ENCODE data around the gene KAT6B.
"Not testable (repeated sequence)": the region's sequence is repeated elsewhere in the genome, so short reads cannot be mapped to it uniquely, and the experiment has no call there.

KAT6B gene

DNA sequence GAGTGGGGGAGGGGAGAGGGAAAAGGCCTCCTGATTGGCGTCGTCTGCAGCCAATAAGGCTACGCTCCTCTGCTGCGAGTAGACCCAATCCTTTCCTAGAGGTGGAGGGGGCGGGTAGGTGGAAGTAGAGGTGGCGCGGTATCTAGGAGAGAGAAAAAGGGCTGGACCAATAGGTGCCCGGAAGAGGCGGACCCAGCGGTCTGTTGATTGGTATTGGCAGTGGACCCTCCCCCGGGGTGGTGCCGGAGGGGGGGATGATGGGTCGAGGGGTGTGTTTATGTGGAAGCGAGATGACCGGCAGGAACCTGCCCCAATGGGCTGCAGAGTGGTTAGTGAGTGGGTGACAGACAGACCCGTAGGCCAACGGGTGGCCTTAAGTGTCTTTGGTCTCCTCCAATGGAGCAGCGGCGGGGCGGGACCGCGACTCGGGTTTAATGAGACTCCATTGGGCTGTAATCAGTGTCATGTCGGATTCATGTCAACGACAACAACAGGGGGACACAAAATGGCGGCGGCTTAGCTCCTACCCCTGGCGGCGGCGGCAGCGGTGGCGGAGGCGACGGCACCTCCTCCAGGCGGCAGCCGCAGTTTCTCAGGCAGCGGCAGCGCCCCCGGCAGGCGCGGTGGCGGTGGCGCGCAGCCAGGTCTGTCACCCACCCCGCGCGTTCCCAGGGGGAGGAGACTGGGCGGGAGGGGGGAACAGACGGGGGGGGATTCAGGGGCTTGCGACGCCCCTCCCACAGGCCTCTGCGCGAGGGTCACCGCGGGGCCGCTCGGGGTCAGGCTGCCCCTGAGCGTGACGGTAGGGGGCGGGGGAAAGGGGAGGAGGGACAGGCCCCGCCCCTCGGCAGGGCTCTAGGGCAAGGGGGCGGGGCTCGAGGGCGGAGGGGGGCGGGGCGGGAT lies at the start of gene KAT6B:
KAT6B (plus strand) TSS at position 459 of the 903 bp plus-strand sequence. CDS start 16,258 bp downstream, outside the sequence.
- intact Hi-C loops (cut with DNase I), result loop anchor here (5.0 to 10.0 kb wide), 4 partner anchors 101 to 388 kb away; partner anchors contain the start of gene VDAC2
- DNase-seq, result peak; percentile 100

DNA sequence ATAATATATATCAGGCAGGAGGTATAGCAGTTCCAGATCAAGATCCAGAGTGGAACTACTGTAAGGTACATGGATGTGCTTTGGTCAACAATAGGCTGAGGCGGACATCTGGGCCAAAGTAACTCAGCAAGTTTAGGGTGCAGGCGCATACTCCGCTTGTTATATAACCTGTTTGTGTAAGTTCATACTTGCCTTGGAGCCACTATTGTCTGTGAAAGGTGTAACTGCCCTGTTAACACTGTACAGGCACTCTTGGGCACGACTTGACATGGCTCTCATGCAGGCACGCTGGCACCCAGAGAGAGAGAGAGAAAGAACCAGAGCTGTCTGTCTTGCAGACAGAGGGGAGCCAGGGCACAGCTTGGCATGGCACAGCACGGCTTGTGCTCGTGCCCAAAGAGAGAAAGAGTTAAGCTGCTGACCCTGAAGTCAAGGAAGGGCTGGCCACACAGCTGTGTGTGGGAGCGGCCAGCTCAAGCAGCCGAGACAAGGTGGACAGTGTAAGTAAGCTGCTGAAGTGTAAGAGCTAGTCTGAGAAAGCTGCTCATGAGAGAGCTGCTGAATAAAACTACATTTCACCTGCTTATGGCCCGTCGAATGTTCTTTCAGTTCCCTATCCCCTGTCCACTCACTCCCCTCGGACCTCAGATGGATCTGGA lies 47.8 kb upstream of the KAT6B start:
- intact Hi-C loops (cut with DNase I), result no loop called here
- DNase-seq, result no peak

DNA sequence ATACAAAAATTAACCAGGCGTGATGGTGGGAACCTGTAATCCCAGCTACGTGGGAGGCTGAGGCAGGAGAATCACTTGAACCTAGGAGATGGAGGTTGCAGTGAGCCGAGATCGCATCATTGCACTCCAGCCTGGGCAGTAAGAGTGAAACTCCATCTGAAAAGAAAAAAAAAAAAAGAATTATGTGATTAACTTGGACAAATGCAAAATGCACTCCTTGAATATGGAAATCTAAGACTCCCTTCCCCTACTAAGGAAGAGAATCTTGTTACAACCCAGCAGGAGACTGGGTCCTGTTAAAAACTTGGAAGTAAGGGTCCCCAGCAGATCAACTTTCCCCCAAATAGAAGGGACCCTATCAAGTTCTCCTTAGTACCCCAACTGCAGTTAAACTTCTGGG lies 44.5 kb upstream of the KAT6B start:
- DNase-seq, result not testable (repeated sequence)

DNA sequence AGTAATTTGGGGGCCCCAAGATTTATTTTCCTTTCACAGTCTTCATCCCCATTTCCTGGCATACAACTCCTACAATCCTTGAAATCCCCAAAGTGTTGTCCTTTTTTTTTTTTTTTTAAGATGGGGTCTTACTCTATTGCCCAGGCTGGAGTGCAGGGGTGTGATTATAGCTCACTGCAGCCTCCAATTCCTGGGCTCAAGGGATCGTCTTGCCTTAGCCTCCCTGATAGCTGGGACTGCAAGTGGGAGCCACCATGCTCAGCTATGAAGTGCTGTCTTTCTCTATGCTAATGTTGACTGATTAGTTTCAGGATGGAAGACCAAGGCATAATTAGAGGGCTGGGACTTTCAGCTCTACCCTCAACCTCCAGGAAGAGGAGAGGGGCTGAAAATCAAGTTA lies 41.9 kb upstream of the KAT6B start:
- intact Hi-C loops (cut with DNase I), result no loop called here
- DNase-seq, result no peak

More for the DNA sequence above, 44.5 kb upstream of the KAT6B start:
- intact Hi-C loops (cut with DNase I), result not testable (repeated sequence)

DNA sequence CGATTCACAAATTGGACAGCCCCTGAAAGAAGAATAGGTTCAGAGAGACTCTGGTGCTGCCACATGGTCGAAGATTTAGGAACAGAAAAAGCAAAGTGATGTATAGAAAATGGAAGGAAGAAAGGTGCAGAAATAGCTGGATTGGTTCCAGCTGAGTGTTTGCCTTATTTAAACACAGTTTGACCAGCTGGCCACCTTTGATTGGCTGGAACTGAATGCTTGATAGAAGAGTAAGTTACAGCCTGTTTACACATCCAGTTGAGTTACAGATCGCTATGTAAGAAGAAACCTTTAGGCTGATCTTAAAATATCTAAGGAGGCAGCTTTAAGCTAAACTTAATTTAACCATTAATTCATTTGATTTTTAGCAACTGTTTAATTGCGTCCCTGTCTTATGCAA lies 40.3 kb upstream of the KAT6B start:
- intact Hi-C loops (cut with DNase I), result no loop called here
- no peak for DNase-seq

DNA sequence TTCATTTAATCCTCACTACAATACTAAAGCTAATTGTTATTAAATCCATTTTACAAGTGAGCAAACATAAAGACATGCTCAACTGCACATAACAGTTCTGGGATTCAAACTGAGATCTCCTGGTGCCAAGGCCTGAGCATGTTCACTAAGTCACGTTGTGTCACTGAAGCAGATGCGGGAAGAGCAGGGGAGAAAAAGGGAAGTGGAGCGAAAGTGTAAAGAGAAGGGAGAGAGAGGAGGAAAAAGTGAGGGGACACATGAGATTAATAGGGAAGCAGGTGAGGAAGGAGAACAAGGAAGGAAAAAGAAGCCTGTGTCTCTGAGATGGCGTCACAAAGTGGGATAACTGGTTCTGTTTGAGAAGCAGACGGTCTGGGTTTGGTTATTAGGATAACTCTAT lies 38.9 kb upstream of the KAT6B start:
- intact Hi-C loops (cut with DNase I), result no loop called here
- no peak for DNase-seq

DNA sequence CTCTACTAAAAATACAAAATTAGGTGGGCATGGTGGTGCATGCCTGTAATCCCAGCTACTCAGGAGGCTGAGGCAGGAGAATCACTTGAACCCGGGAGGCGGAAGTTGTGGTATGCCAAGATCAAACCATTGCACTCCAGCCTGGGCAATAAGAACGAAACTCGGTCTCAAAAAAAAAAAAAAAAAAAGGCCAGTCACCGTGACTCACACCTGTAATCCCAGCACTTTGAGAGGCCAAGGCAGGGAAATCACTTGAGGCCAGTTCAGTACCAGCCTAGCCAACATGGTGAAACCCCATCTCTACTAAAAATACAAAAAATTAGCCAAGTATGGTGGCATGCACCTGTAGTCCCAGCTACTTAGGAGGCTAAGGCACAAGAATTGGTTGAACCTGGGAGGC lies 34.4 kb upstream of the KAT6B start:
- DNase-seq; intact Hi-C loops (cut with DNase I): not testable (repeated sequence)

DNA sequence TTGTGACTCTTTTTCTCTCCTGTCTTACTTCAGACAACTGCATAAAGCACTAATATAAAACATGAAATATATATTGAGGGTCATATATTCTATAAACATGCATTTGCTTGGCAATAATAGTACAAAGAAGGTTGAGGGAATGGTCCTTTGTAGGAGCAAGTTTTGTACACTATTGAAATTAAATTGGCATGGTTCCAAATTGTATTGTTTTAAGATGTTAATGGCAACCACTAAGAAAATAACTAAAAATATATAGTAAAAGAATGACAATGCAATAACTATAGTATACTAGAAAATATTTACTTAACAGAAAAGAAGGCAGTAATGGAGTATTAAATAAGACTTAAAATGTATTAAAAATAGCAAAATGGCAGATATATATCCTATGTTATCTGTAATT lies 33.7 kb upstream of the KAT6B start:
- DNase-seq, result no peak
- intact Hi-C loops (cut with DNase I), result no loop called here

DNA sequence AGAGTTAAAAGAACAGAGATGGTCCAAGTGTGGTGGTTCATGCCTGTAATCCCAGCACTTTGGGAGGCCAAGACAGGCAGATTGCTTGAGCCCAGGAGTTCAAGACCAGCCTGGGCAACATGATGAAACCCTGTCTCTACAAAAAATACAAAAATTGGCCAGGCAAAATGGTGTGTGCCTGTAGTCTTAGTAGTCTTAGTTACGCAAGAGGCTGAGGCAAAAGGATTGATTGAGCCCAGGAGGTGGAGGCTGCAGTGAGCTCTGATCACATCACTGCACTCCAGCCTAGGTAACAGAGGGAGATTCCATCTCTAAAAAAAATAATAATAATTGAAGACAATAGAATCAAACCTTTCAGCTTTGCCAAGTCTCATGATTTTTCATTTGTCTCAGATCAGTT lies 33.2 kb upstream of the KAT6B start:
- DNase-seq; intact Hi-C loops (cut with DNase I): not testable (repeated sequence)

DNA sequence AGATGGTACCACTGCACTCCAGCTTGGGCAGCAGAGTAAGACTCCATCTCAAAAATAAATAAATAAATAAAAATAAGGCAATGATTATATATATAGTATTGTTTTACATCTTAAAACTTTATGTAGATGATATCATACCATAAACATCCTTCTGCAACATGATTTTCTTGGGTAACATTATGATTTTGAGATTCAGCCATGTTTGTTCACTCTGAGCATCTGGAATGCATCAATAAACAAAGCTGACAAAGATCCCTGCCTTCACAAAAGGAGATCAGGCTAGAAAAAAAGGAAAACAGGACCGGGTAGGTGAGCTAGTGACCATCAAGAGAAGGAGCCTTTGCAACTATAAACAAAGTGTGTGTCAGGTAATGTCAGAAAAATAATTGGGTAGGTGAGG lies 31.9 kb upstream of the KAT6B start:
- intact Hi-C loops (cut with DNase I), result no loop called here
- DNase-seq, result no peak

DNA sequence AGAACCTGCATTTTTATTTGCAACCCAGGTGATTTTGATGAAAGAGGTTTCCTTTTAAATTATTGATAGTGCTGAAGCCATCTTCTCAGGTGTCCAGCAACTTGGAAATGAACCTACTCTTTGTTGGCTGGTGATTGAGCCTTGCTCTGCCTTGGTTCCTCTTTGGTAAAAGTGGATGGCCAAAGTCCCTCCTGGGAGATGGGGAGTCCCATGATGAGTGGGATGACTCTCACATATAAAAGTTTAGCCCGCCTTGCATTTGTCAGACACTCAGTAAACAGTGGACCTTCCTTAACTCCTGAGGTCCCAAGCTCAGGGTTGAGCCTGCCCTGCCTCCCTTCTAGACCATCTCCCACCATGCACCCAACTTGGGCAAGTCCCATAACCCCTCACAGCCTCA lies 28.9 kb upstream of the KAT6B start:
- DNase-seq, result no peak
- intact Hi-C loops (cut with DNase I), result no loop called here

DNA sequence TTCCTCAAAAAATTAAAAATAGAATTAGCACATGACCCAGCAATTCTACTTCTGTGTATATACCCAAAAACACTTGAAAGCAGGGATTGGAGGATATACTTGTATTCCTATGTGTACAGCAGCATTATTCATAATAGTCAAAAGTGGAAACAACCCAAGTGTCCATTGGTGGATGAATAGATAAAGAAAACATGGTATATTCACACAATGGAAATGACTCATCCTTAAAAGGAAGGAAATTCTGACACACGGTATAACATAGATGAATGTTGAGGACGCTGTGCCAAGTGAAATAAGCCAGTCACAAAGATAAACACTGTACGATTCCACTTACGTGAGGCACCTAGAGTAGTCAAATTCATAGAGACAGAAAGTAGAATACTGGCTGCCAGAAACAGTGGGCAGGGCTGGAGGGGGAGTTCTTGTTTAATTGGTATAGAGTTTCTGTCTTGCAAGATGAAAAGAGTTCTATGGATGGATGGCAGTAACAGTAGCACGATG lies 26.6 kb upstream of the KAT6B start:
- no peak for DNase-seq
- intact Hi-C loops (cut with DNase I), result no loop called here

DNA sequence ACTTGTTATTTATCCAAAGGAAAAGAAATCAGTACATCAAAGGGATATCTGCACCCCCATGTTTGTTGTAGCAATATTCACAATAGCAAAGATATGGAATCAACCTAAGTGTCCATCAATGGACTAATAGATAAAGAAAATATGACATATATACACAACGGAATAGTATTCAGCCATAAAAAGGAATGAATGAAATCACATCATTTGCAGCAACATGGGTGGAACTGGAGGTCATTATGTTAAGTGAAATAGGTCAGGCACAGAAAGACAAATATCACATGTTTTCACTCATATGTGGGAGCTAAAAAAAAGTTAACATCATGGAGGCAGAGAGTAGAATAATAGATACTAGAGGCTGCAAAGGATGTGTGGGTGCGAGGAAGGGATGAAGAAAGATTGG lies 25.0 kb upstream of the KAT6B start:
- no peak for DNase-seq
- intact Hi-C loops (cut with DNase I), result no loop called here

DNA sequence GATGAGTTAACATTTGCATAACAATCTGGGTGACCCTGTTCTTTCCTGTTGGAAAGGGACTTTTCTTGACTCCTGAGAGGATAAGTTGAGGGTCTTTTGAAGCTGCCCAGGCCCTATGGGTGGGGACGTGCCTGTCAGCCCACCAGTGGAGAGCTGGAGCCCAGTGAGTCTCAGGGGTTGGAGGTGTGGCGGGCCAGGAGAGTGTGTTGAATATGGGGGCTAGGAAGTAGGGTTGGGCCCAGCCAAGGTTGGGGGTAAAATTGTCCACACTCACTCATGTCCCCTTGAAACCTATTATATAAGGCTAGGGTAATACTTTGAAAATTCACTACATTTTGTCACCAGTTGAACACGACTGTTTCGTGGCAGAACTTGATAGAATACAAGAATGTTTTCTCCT lies 17.9 kb upstream of the KAT6B start:
- intact Hi-C loops (cut with DNase I), result no loop called here
- DNase-seq, result no peak

DNA sequence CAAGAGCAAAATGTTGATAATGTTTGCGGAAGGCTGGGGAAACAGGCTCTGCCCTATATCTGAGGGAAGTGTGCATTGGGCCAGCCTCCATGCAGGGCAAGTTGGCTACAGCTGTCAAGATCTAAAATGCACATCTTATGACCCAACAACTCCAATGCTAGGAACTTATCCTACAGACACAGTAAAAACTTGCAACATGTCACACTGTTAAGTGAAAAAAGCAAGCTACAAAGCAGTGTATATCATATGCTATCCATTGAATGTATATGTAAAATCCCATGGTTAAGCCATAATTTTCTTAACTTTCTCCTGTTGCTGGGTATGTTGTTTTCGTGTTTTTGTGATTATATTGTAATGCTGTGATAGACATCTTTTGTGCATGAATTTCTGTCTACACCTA lies 16.3 kb upstream of the KAT6B start:
- no peak for DNase-seq
- intact Hi-C loops (cut with DNase I), result no loop called here

DNA sequence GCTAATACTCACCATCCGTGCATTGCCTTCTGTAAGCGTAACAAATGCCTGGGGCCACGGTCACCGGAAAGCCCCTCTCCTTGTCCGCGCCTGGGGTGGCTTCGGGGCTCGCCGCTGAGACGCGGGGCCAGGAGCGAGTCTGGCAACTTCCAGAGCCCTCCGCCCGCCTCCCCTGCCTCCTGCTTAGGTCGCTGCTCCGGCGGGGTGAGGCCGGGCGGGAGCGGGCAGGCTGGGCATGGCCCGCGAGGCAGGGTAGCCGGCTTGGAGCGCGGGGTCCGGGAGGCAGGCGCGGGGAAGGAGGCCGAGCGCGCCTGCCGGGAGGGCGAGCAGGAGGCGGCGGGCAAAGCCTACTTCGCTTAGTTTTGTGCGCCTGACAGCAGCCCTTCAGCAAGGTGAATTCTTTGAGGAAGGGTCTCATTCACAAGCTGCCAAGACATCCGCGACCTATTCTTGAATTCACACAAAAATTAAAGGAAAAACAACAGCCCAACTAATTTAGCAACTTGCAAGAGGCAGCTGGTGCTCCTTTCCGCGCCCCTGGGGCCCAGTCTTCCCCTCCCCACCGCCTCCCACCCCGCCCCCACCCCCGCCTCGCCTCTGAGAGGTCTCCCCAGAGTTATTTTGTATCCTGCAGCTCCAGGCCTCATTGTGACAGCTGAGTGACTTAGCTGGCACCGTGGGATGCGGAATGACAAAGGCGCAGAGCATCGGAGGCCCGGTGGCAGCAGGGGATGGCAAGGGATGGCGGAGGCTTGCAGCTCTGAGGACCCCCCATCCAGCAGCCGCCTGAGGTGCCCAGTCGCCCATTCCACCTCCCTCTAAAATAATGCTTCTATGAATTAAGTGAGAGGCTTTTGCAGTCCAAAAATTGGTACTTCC lies 12.8 kb upstream of the KAT6B start:
- intact Hi-C loops (cut with DNase I), result no loop called here
- DNase-seq, result peak in 6 of 42 donors; percentile 13 to 37 (median 28)

DNA sequence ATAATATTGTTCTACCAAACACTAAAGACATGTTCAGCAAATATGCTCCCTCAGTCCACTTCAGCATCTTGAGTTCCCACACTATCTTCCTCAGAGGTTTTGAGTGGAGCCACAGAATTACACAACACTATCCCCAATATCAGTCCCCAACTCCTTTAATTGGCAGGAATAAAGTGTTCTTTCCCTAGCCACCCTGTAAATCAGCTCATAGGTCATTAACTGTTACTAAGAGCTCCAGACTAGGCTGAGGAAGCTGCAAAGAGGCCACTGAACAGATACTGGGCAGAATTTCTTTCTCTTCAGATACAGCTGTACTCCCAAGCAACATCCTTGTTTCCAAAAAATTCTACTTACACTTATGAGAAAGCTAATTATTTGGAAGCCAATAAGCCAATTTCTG lies 11.6 kb upstream of the KAT6B start:
- no peak for DNase-seq
- intact Hi-C loops (cut with DNase I), result no loop called here

DNA sequence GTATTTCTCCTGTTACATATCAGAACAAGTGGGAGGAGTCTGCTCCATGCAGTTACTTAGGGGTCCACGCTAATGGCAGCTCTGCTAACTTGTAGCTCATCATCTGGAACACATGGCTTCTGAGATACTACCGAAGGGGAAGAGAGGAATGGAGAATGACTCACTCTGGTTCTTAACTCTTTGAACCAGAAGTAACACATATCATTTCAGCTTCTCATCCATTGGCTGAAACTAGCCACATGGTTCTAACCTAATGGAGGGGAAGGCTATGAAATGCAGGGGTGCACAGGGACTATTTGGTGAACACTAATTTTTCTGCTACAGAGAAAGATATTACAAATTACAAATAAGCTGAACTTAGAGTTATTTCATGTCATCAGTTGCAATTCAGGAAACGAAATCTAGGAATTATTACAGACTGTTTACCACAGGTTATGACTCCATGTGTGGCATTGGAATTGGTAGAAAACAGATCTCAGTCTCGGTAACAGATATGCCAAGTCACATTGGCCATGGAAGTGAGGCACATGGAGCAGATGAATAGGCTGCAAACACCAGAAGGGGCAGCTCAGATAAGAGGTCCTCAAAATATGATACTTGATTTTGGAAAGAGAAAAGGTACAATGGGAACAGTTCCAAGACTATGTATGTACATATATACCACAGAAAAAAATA lies 9.4 kb upstream of the KAT6B start:
- no peak for DNase-seq
- intact Hi-C loops (cut with DNase I), result no loop called here

DNA sequence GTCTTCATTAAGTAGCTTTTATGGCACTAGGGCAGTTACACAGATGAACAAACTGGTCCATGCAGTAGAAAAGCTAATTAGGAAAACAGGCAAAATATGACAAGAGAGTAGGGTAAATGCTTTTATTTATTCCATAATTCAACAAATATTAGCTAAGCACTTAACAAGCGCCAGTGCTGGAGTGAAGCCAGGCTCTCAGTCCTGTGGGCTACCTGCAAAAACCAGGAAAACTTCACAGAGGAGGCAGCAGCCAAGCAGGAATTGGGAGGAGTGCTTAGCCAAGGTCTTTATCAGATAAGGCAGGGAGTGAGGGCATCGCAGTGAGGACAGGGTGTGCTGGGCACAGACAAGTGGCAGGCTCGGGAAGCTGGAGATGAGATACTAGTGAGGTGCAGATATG lies 4.9 kb upstream of the KAT6B start:
- DNase-seq, result no peak
- intact Hi-C loops (cut with DNase I), result loop anchor here (10.0 kb wide), 3 partner anchors 193 to 393 kb away; partner anchors contain the start of gene VDAC2

Data from head of caudate nucleus (tissue), 42 donors.